OCI-LY3 (cell line): ENCODE measurements around the gene RPA1.
A peak's percentile ranks its signal among the peaks of the same experiment; 100 is the strongest.

Source experiments
- H2AFZ ChIP-seq: fragments of 200-600, 300-600 bp; shearing (Covaris generic); 2 replicates; pipeline ENCODE4 v1.6.0; 2014; ENCODE audit warnings: antibody characterized with exemption, low read depth, low read length
- H3K27ac ChIP-seq: fragments of 200-600, 300-600 bp; sonication (generic); 2 replicates; pipeline ENCODE4 v1.5.1; 2014; ENCODE audit warnings: mild to moderate bottlenecking, low read length, moderate library complexity, mixed read lengths
- H3K27me3 ChIP-seq: fragments of 200-600, 300-600 bp; sonication (generic); 2 replicates; pipeline ENCODE4 v1.6.1; 2014; ENCODE audit warnings: low read depth, low read length, mixed read lengths
- H3K36me3 ChIP-seq: fragments of 200-600, 300-600 bp; sonication (generic); replicated peaks from 2 replicates; pipeline ENCODE3; 2014; ENCODE audit warnings: low read depth, low read length, mixed read lengths
- H3K4me1 ChIP-seq: fragments of 300-600, 200-600 bp; sonication (generic); 2 replicates; pipeline ENCODE4 v1.6.1; 2014; ENCODE audit warnings: low read length, mixed read lengths
- H3K4me2 ChIP-seq: fragments of 200-600, 300-600 bp; sonication (generic); 2 replicates; pipeline ENCODE4 v1.6.1; 2014; ENCODE audit warnings: low read length, mixed read lengths
- H3K4me3 ChIP-seq: fragments of 300-600, 200-600 bp; sonication (generic); 2 replicates; pipeline ENCODE4 v1.5.1; 2014; ENCODE audit warnings: antibody characterized with exemption, mild to moderate bottlenecking, low read length, moderate library complexity
- H3K79me2 ChIP-seq: fragments of 300-600, 200-600 bp; shearing (Covaris generic); 2 replicates; pipeline ENCODE4 v1.6.1; 2014; ENCODE audit warnings: mild to moderate bottlenecking, low read length, mixed read lengths
- H3K9ac ChIP-seq: fragments of 300-600, 200-600 bp; shearing (Covaris generic); 2 replicates; pipeline ENCODE4 v1.6.0; 2014; ENCODE audit warnings: mild to moderate bottlenecking, low read length, moderate library complexity
- H3K9me3 ChIP-seq: fragments of 200-600, 300-600 bp; shearing (Covaris generic); 2 replicates; pipeline ENCODE4 v1.6.1; 2014; ENCODE audit warnings: low read length, mixed read lengths; ENCODE audit not compliant: insufficient read depth
- H4K20me1 ChIP-seq: fragments of 200-600, 300-600 bp; sonication (generic); 2 replicates; pipeline ENCODE4 v1.6.1; 2016; ENCODE audit warnings: low read length, mixed read lengths; ENCODE audit not compliant: insufficient read depth
- CTCF ChIP-seq: fragments of 200-600, 300-600 bp; sonication (generic); IDR thresholded peaks from 2 replicates; pipeline ENCODE4 v1.5.1; 2014; ENCODE audit warnings: antibody characterized with exemption, low read length, low read depth
- EZH2phosphoT487 ChIP-seq: fragments of 200-600 bp; shearing (Covaris generic); IDR thresholded peaks from 2 replicates; pipeline ENCODE4 v1.6.1; 2018; ENCODE audit warnings: antibody characterized with exemption, mixed run types, low read depth

Gene RPA1

DNA sequence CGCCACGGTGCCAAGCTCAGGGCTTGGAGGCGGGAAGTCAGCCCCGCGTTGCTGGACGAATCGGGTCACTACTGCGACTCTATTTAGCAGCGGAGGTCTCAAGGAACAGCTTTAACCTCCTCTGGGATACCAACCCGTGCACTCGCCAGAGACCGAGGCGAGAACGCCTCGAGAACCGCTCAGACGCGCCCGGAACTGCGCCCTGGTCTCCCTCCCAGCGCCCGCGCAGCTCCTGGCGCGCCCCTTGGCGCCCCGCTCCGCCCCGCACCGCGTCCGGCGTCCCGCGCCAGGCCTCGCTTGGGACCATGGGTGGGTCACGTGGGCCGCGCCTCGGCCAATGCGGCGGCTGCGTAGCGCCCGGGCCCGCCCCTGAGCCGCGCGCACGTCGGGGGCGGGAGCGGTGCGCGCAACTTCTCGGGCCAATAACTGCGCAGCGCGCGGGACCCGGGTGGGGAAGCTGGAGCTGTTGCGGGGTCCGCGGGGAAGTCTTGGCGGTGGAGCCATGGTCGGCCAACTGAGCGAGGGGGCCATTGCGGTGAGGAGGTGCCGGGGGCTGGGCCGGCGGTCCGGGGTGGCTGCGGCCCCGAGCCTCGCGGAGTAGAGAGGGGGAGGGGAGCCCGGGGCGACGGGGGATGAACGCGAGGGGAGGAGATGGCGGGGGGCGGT is at the start of gene RPA1, which contains the start of gene SMYD4:
Gene RPA1, plus strand, starts transcription at position 414 of the 666 bp plus-strand sequence. Its CDS starts 89 bp downstream, at position 503.
Gene SMYD4, minus strand, starts transcription at position 311 of the 666 bp plus-strand sequence. CDS start 1,908 bp downstream, outside the sequence.
- H3K27ac ChIP-seq = peak within 1 kb of the TSS; percentile 46
- H3K4me1 ChIP-seq = peaks cover 30% of the 10 kb centered on the region
- peak within 1 kb of the TSS; percentile 94 for H3K4me2 ChIP-seq

GRCh38 chr17:1782171-1782567 is 47.6 kb upstream of the RPA1 start:
- no peaks in the 10 kb centered on the region for H4K20me1 ChIP-seq
- no peak overlapping the region for H3K4me2 ChIP-seq
- H3K9ac ChIP-seq = no peak overlapping the region

More for the DNA sequence above, at the start of gene RPA1, which contains the start of gene SMYD4:
- peak within 1 kb of the TSS; percentile 56 for H2AFZ ChIP-seq
- peak within 1 kb of the TSS; percentile 74 for H3K9ac ChIP-seq
- peak within 1 kb of the TSS; percentile 95 for H3K4me3 ChIP-seq
- H3K9me3 ChIP-seq = no peaks in the 10 kb centered on the region
- peaks cover 14% of the 10 kb centered on the region for H3K36me3 ChIP-seq
- peaks cover 54% of the 10 kb centered on the region for H3K79me2 ChIP-seq
- no peak for TF ChIP-seq CTCF
- TF ChIP-seq EZH2phosphoT487 = no peak
- H4K20me1 ChIP-seq = 0 out of 2 replicates have a peak, but pooled peaks cover under 1% of the 10 kb centered on the region
- H3K27me3 ChIP-seq = no peaks in the 10 kb centered on the region

DNA sequence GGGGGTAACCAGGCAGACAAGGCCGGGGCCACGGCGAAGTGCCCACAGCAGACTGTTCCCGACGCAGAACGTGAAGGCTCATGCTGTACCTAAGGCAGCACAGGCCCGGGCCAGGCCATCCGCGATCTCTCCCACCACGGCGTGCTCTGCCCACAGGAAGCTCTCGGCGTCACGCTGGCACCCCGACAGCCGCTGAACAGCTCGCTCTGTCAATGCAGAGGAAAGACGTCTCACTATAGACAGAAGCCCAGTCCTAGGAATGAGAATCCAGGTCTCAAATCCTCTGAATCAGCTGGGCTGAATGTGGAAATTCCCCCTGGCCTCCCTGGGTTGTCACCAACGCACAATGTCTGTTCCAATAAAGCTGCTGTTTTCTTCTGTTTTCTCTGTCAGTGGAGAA is 46.5 kb upstream of the RPA1 start:
- H3K27me3 ChIP-seq = no peaks in the 10 kb centered on the region

More at GRCh38 chr17:1782171-1782567, 47.6 kb upstream of the RPA1 start:
- TF ChIP-seq EZH2phosphoT487 (no peak), CTCF (no peak)
- Histone ChIP-seq H3K4me3 (no peak overlapping the region), H3K36me3 (peaks cover 31% of the 10 kb centered on the region), H3K4me1 (no peaks in the 10 kb centered on the region), H3K79me2 (no peaks in the 10 kb centered on the region), H3K27ac (no peak overlapping the region), H3K9me3 (no peaks in the 10 kb centered on the region), H2AFZ (no peak overlapping the region), H3K27me3 (no peaks in the 10 kb centered on the region)

More for the DNA sequence above, 46.5 kb upstream of the RPA1 start:
- H3K9me3 ChIP-seq = no peaks in the 10 kb centered on the region
- H3K4me1 ChIP-seq = no peaks in the 10 kb centered on the region
- no peak overlapping the region for H2AFZ ChIP-seq
- H3K79me2 ChIP-seq = no peaks in the 10 kb centered on the region
- TF ChIP-seq EZH2phosphoT487 (no peak), CTCF (no peak)
- no peak overlapping the region for H3K27ac ChIP-seq
- no peak overlapping the region for H3K9ac ChIP-seq
- H3K4me2 ChIP-seq = no peak overlapping the region
- H3K4me3 ChIP-seq = no peak overlapping the region
- no peaks in the 10 kb centered on the region for H4K20me1 ChIP-seq
- H3K36me3 ChIP-seq = peaks cover 31% of the 10 kb centered on the region
